A549 (cell line): ENCODE data around the gene COL26A1.

Experiments
- CTCF ChIP-seq: fragments of >200 bp; sonication (Bioruptor Twin); formaldehyde crosslinking; IDR thresholded peaks from 3 replicates; pipeline ENCODE4 v1.5.1; 2016
- MYC ChIP-seq: IDR thresholded peaks from 2 replicates; pipeline ENCODE4 v1.6.1; 2012; ENCODE audit warnings: mild to moderate bottlenecking, inconsistent platforms, low read length, improper control_type of control experiment, borderline replicate concordance
- POLR2A ChIP-seq: IDR thresholded peaks from 2 replicates; pipeline ENCODE4 v1.6.1; 2012; ENCODE audit warnings: mild to moderate bottlenecking, low read length
- POLR2AphosphoS2 ChIP-seq: conservative IDR thresholded peaks from 2 replicates; pipeline ENCODE4 v1.6.1; 2012; ENCODE audit warnings: low read length, improper control_type of control experiment, inconsistent platforms
- RAD21 ChIP-seq, 2 experiments: fragments of >200 bp in 1 of 2; sonication (Bioruptor Twin) in 1 of 2; formaldehyde crosslinking in 1 of 2; IDR thresholded peaks in 1 of 2; conservative IDR thresholded peaks in 1 of 2; 2 replicates in 1 of 2; 3 replicates in 1 of 2; pipeline ENCODE4 v1.6.1; 2012 to 2018; ENCODE audit warnings: inconsistent platforms in 1 of 2
- RNF2 ChIP-seq: fragments of 200-600 bp; sonication (generic); IDR thresholded peaks from 2 replicates; pipeline ENCODE4 v1.6.1; 2016; ENCODE audit warnings: low read depth, mild to moderate bottlenecking, antibody characterized with exemption, moderate library complexity, borderline replicate concordance
- USF2 ChIP-seq: fragments of 450-650 bp; IDR thresholded peaks from 2 replicates; pipeline ENCODE4 v1.6.1; 2014; ENCODE audit warnings: antibody characterized with exemption
- TF ChIP-seq, protein P1 (sequence below): fragments of 200-600 bp; sonication (generic); IDR thresholded peaks from 2 replicates; pipeline ENCODE4 v1.6.1; 2016; ENCODE audit warnings: antibody characterized with exemption, mild to moderate bottlenecking, moderate library complexity

DNA sequence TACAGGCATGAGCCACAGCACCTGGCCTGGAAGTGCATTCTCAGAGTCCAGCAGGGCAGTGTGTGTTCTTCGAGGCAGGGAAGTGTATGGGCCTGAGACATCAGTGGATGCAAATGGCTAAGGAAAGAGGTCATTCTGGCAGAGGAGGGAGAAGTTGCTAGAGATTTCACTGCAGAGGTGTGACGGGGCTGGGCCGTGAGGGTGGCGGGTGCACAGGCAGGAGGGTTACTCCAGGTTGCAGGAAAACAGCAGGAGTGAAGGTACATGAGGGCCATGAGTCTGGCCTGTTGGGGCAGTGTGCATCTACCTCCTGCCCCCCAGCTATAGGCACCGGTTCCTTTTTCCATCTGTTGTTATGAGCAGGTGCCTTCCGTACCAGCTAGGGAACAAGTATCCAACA lies 29.3 kb downstream of the COL26A1 start:
- TF ChIP-seq CTCF, result no peak
- TF ChIP-seq MYC, result no peak
- no peak for TF ChIP-seq POLR2AphosphoS2
- no peak for TF ChIP-seq USF2
- no peak for TF ChIP-seq RNF2
- no peak for TF ChIP-seq RAD21 (conservative IDR thresholded peaks at IDR 0.05 in 1 of 2, IDR thresholded peaks at IDR 0.05 in 1 of 2)
- TF ChIP-seq, protein P1, sequence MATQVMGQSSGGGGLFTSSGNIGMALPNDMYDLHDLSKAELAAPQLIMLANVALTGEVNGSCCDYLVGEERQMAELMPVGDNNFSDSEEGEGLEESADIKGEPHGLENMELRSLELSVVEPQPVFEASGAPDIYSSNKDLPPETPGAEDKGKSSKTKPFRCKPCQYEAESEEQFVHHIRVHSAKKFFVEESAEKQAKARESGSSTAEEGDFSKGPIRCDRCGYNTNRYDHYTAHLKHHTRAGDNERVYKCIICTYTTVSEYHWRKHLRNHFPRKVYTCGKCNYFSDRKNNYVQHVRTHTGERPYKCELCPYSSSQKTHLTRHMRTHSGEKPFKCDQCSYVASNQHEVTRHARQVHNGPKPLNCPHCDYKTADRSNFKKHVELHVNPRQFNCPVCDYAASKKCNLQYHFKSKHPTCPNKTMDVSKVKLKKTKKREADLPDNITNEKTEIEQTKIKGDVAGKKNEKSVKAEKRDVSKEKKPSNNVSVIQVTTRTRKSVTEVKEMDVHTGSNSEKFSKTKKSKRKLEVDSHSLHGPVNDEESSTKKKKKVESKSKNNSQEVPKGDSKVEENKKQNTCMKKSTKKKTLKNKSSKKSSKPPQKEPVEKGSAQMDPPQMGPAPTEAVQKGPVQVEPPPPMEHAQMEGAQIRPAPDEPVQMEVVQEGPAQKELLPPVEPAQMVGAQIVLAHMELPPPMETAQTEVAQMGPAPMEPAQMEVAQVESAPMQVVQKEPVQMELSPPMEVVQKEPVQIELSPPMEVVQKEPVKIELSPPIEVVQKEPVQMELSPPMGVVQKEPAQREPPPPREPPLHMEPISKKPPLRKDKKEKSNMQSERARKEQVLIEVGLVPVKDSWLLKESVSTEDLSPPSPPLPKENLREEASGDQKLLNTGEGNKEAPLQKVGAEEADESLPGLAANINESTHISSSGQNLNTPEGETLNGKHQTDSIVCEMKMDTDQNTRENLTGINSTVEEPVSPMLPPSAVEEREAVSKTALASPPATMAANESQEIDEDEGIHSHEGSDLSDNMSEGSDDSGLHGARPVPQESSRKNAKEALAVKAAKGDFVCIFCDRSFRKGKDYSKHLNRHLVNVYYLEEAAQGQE, result no peak
- TF ChIP-seq POLR2A, result no peak
